A172 (cell line): ENCODE data around the gene PRPF8. TPM values are rescaled to one million over a fixed set of nuclear protein-coding genes. Genes with fewer than 3 reads are reported as not detected.

Experiments
- total RNA-seq: library from RNA; depleted of rRNA; stranded (reverse); fragments of >200 nt; shearing (Covaris generic); gene quantifications from 2 replicates; pipeline ENCODE4 v1.2.3, GENCODE V29; 2014; rRNA removed

Gene PRPF8
- total RNA-seq, 1 experiment from 2014 or later, result 90.5 TPM

Other genes with a start within 250 kb of the PRPF8 start
- gene CRK, start 228.6 kb downstream of the PRPF8 start, total RNA-seq, result 84.2 and 89.2 TPM in 2 replicates
- 148 and 155 TPM in 2 replicates for gene MYO1C, start 192.2 kb downstream of the PRPF8 start, total RNA-seq
- 36.1 and 40.8 TPM in 2 replicates for gene INPP5K, start 168.3 kb downstream of the PRPF8 start, total RNA-seq
- gene PITPNA, start 122.1 kb downstream of the PRPF8 start, total RNA-seq, result 31.6 and 45.9 TPM in 2 replicates
- gene SLC43A2, start 56.0 kb downstream of the PRPF8 start, total RNA-seq, result 6.5 and 8.0 TPM in 2 replicates
- gene SCARF1, start 39.1 kb downstream of the PRPF8 start, total RNA-seq, result 1.0 and 1.1 TPM in 2 replicates
- 5.6 and 20.3 TPM in 2 replicates for gene RILP, start 35.0 kb downstream of the PRPF8 start, total RNA-seq
- gene TLCD2, start 25.5 kb upstream of the PRPF8 start, total RNA-seq, result 0.45 and 0.50 TPM in 2 replicates
- 22.2 and 25.5 TPM in 2 replicates for gene WDR81, start 39.8 kb upstream of the PRPF8 start, total RNA-seq
- gene SERPINF2, start 58.0 kb upstream of the PRPF8 start, total RNA-seq, result 0.64 and 1.9 TPM in 2 replicates
- gene SERPINF1, start 77.2 kb upstream of the PRPF8 start, total RNA-seq, result 11.0 and 13.4 TPM in 2 replicates
- 5.1 and 7.7 TPM in 2 replicates for gene SMYD4, start 145.0 kb upstream of the PRPF8 start, total RNA-seq
- 41.1 and 46.1 TPM in 2 replicates for gene RPA1, start 145.1 kb upstream of the PRPF8 start, total RNA-seq